ENCODE results near the gene PLPP1. TPM values are rescaled to one million over a fixed set of nuclear protein-coding genes. Genes with fewer than 3 reads are reported as not detected.

Gene PLPP1
- total RNA-seq, 2 donors from 2014 or later = 5.9 to 6.8 TPM

DNA sequence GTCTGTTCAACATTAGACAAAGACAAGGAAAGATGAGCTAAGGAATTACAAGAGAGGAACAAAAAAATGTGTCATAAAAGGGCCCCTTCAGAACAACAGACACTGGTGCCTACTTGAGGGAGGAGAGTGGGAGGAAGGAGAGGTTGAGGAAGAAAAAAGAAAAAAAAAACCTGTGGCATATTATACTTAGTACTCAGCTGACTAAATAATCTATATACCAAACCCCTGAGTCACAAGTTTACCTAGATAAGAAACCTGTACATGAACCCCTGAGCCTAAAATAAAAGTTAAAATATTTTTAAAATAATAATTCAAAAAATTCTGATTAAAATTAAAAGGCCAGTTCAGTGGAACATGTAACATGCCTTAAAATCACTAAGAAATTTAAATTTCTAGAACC, 119.7 kb downstream of the PLPP1 start:
- Mint-ChIP-seq H3K4me1 (ENCODE audit: low read depth in 2 of 2) (peaks cover 3 to 7% of the 10 kb centered on the region in 2 donors), H3K4me3 (no peak overlapping the region), H3K27ac (no peak overlapping the region), H3K9me3 (no peaks in the 10 kb centered on the region), H3K27me3 (no peaks in the 10 kb centered on the region), H3K36me3 (peaks cover 14% of the 10 kb centered on the region)
- DNase-seq (ENCODE audit: low spot score) (no peak), ATAC-seq (no peak)

GRCh38 chr5:55413644-55414043, 121.1 kb downstream of the PLPP1 start:
- ATAC-seq (no peak), DNase-seq (ENCODE audit: low spot score) (no peak)
- H3K4me3 Mint-ChIP-seq = no peak overlapping the region
- no peaks in the 10 kb centered on the region for H3K27me3 Mint-ChIP-seq
- H3K36me3 Mint-ChIP-seq = peaks cover 9% of the 10 kb centered on the region
- H3K27ac Mint-ChIP-seq = no peak overlapping the region
- H3K9me3 Mint-ChIP-seq = no peaks in the 10 kb centered on the region
- H3K4me1 Mint-ChIP-seq (ENCODE audit: low read depth in 2 of 2) = no peaks in the 10 kb centered on the region

- no peak for ATAC-seq
- Mint-ChIP-seq H3K9me3 (no peaks in the 10 kb centered on the region), H3K4me1 (ENCODE audit: low read depth in 2 of 2) (no peaks in the 10 kb centered on the region), H3K4me3 (no peak overlapping the region), H3K27me3 (no peaks in the 10 kb centered on the region), H3K27ac (no peak overlapping the region), H3K36me3 (peaks cover 20% of the 10 kb centered on the region)
- DNase-seq (ENCODE audit: low spot score) = no peak
Measured at GRCh38 chr5:55411876-55412275, 122.9 kb downstream of the PLPP1 start.

DNA sequence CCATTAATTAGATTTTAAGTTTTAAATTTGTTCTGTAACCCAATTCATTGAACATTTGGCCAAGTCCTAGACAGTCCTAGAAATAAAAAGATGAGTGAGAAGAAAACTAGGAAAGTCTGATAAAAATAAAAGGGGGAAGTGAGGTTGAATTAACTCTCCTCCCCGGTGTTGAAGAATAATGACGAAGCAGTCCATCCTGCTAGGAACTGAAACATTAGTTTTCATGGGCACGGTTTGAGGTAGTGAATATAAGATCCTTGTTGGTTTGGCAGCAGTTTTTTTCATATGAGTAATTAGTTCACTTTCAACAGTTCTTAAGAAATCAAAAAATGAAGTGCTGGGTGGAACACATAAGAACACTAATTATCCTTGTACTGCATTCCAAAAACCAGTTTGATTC, 123.9 kb downstream of the PLPP1 start:
- Mint-ChIP-seq H3K4me1 (ENCODE audit: low read depth in 2 of 2) (no peaks in the 10 kb centered on the region), H3K27ac (no peak overlapping the region), H3K36me3 (peaks cover 20% of the 10 kb centered on the region), H3K27me3 (no peaks in the 10 kb centered on the region), H3K9me3 (no peaks in the 10 kb centered on the region), H3K4me3 (no peak overlapping the region)
- ATAC-seq (no peak), DNase-seq (ENCODE audit: low spot score) (no peak)

DNA sequence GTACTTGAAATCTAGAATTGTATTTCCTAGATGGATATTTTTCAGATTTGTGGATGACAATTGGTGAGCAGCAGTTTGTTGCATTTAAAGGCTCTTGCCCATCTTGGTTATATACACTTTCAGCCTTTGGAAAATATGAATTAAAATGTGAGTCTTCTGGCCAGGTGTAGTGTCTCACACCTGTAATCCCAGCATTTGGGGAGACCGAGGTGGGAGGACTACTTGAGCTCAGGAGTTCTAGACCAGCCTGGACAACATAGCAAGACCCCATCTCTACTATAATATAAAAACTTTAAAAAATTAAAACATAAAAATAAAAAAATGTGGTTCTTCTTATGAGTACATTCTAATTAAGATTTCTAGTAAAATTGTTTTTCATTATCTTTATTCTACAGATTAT, 125.0 kb downstream of the PLPP1 start:
- H3K27ac Mint-ChIP-seq = no peak overlapping the region
- H3K4me1 Mint-ChIP-seq (ENCODE audit: low read depth in 2 of 2) = no peaks in the 10 kb centered on the region
- no peak for ATAC-seq
- no peaks in the 10 kb centered on the region for H3K27me3 Mint-ChIP-seq
- H3K4me3 Mint-ChIP-seq = no peak overlapping the region
- H3K36me3 Mint-ChIP-seq = peaks cover 20% of the 10 kb centered on the region
- no peaks in the 10 kb centered on the region for H3K9me3 Mint-ChIP-seq
- DNase-seq (ENCODE audit: low spot score) = no peak

- ATAC-seq = no peak
- H3K4me3 Mint-ChIP-seq = no peak overlapping the region
- no peaks in the 10 kb centered on the region for H3K4me1 Mint-ChIP-seq (ENCODE audit: low read depth in 2 of 2)
- no peaks in the 10 kb centered on the region for H3K9me3 Mint-ChIP-seq
- H3K36me3 Mint-ChIP-seq = peaks cover 20% of the 10 kb centered on the region
- no peaks in the 10 kb centered on the region for H3K27me3 Mint-ChIP-seq
- no peak for DNase-seq (ENCODE audit: low spot score)
- H3K27ac Mint-ChIP-seq = no peak overlapping the region
Measured at GRCh38 chr5:55407984-55408383, 126.8 kb downstream of the PLPP1 start.

DNA sequence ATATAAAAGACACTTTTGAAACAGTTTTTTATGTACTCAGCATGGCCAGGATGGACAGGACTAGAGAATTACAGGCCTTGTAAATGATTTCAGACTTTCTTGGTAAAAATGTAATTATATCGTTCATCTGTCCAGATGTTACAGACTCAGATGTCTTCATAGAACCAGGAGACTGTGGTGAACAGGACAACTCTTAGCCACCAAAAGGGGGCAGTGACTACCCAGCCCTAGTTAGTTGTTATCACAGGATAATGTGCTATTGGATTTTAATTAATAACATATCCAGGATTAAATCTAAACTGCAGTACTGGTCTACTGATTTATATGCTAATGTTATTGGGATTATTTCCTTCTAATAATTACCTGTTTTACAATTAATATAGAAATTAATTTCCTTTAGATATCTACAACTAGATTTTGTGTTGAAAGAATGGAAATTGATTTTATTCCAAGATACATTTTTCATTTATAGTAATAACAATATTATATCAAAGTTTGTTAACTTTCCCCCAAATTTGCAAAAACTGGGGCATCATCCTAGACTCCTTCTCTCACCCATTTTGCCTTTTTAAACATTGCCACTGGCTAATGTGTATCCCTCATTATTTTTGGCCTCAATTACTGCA, 127.6 kb downstream of the PLPP1 start:
- Mint-ChIP-seq H3K36me3 (peaks cover 18% of the 10 kb centered on the region), H3K27me3 (no peaks in the 10 kb centered on the region), H3K27ac (no peak overlapping the region), H3K4me1 (ENCODE audit: low read depth in 2 of 2) (no peaks in the 10 kb centered on the region), H3K9me3 (no peaks in the 10 kb centered on the region), H3K4me3 (no peak overlapping the region)
- no peak for DNase-seq (ENCODE audit: low spot score)
- no peak for ATAC-seq

- no peaks in the 10 kb centered on the region for H3K4me1 Mint-ChIP-seq (ENCODE audit: low read depth in 2 of 2)
- DNase-seq (ENCODE audit: low spot score) = no peak
- H3K36me3 Mint-ChIP-seq = peaks cover 27% of the 10 kb centered on the region
- H3K9me3 Mint-ChIP-seq = no peaks in the 10 kb centered on the region
- no peak for ATAC-seq
- no peak overlapping the region for H3K4me3 Mint-ChIP-seq
- no peaks in the 10 kb centered on the region for H3K27me3 Mint-ChIP-seq
- no peak overlapping the region for H3K27ac Mint-ChIP-seq
Measured at GRCh38 chr5:55406292-55406691, 128.5 kb downstream of the PLPP1 start.

DNA sequence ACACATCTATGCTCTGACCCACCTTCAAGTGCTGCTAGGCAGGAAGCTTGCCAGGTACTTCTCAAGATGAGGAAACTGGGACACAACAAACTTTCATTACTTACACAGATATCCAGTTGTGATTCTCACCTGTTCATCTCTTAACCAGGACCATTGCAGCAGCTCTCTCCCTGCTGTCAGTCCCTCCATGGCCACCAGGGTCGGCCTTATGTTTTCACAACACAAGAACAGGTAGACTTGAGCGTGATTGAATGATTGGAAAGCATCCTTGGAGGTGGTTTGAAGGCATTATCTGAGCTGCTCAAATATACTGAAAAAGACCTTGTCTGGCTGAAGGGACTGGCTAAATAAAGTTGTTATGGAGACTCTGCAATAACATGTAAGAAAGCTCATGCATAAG, 132.6 kb downstream of the PLPP1 start:
- no peaks in the 10 kb centered on the region for H3K9me3 Mint-ChIP-seq

DNA sequence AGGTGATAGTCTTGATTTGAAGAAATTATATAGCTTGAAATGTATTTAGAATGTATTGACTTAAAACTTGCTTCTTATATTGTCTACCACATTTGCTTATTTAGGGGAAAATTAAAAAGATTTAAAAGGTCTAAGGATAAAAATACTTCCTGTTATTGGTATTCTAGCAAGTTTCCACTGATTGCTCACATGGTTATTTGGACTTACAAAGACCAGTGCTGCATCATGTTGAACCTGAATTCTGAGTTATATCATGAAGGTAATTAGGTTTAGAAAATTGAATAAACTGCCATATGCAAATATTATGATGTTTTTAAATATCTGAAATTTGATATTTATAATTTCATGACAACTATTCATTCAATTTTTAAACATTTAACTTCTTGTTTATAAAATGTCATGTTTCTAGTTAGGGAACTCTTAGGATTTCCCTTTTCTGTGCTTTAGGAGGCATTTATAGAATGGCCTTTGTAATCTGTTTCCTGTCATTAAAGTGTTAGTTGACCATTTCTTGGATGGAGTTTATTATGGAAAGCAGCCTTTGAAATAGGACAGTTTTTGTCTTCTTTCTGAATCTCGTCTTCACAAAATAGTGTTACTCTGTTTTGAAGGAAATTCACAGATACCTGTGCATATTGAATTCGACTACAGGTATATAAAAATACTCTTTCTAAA, 141.1 kb downstream of the PLPP1 start:
- Mint-ChIP-seq H3K4me3 (no peak overlapping the region), H3K9me3 (no peaks in the 10 kb centered on the region), H3K27me3 (no peaks in the 10 kb centered on the region), H3K4me1 (ENCODE audit: low read depth in 2 of 2) (peaks cover 0 to 3% of the 10 kb centered on the region in 2 donors), H3K36me3 (peaks cover 27% of the 10 kb centered on the region), H3K27ac (no peak overlapping the region)
- no peak for DNase-seq (ENCODE audit: low spot score)
- no peak for ATAC-seq

More for the DNA sequence above, 132.6 kb downstream of the PLPP1 start:
- Mint-ChIP-seq H3K27ac (no peak overlapping the region), H3K27me3 (no peaks in the 10 kb centered on the region), H3K4me1 (ENCODE audit: low read depth in 2 of 2) (no peaks in the 10 kb centered on the region), H3K36me3 (peaks cover 15% of the 10 kb centered on the region), H3K4me3 (no peak overlapping the region)
- ATAC-seq = no peak
- no peak for DNase-seq (ENCODE audit: low spot score)

- Mint-ChIP-seq H3K9me3 (no peaks in the 10 kb centered on the region), H3K4me1 (ENCODE audit: low read depth in 2 of 2) (peaks cover 0 to 3% of the 10 kb centered on the region in 2 donors), H3K36me3 (peaks cover 26% of the 10 kb centered on the region), H3K27me3 (no peaks in the 10 kb centered on the region), H3K4me3 (no peak overlapping the region), H3K27ac (no peak overlapping the region)
- ATAC-seq (no peak), DNase-seq (ENCODE audit: low spot score) (no peak)
Measured at GRCh38 chr5:55392669-55393068, 142.1 kb downstream of the PLPP1 start.

GRCh38 chr5:55391707-55392106, 143.1 kb downstream of the PLPP1 start:
- no peak overlapping the region for H3K4me3 Mint-ChIP-seq
- DNase-seq (ENCODE audit: low spot score) (no peak), ATAC-seq (no peak)
- H3K27ac Mint-ChIP-seq = no peak overlapping the region
- H3K36me3 Mint-ChIP-seq = peaks cover 26% of the 10 kb centered on the region
- peaks cover 0 to 3% of the 10 kb centered on the region in 2 donors for H3K4me1 Mint-ChIP-seq (ENCODE audit: low read depth in 2 of 2)
- no peaks in the 10 kb centered on the region for H3K27me3 Mint-ChIP-seq
- H3K9me3 Mint-ChIP-seq = no peaks in the 10 kb centered on the region

- H3K36me3 Mint-ChIP-seq = peaks cover 44% of the 10 kb centered on the region
- DNase-seq (ENCODE audit: low spot score) (no peak), ATAC-seq (no peak)
- no peaks in the 10 kb centered on the region for H3K27me3 Mint-ChIP-seq
- H3K27ac Mint-ChIP-seq = no peak overlapping the region
- peaks cover 8% of the 10 kb centered on the region for H3K9me3 Mint-ChIP-seq
- peaks cover 10 to 11% of the 10 kb centered on the region in 2 donors for H3K4me1 Mint-ChIP-seq (ENCODE audit: low read depth in 2 of 2)
- no peak overlapping the region for H3K4me3 Mint-ChIP-seq
Measured at GRCh38 chr5:55387865-55388264, 146.9 kb downstream of the PLPP1 start.

DNA sequence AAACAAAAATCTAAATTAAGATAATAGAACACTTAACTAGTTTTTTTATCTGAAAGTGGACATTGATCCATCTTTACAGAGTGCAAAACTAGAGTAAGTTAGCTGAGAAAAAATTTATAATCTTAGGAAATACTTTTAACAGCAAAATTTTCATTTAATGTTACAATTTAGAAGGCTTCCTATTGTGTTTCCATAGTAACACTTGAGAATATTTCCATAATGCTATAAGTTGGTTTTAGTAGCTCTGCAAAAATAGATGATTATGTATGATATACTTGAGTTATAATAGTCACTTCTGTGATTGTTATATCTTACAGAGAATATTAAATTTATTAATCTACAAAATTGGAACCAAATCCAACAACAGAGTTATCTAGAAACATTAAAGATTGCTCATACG, 148.4 kb downstream of the PLPP1 start:
- H3K36me3 Mint-ChIP-seq = peaks cover 40% of the 10 kb centered on the region
- H3K27me3 Mint-ChIP-seq = no peaks in the 10 kb centered on the region

More for the DNA sequence above, 148.4 kb downstream of the PLPP1 start:
- no peak for DNase-seq (ENCODE audit: low spot score)
- ATAC-seq = no peak
- Mint-ChIP-seq H3K4me1 (ENCODE audit: low read depth in 2 of 2) (peaks cover 10 to 11% of the 10 kb centered on the region in 2 donors), H3K4me3 (no peak overlapping the region), H3K9me3 (peaks cover 8% of the 10 kb centered on the region), H3K27ac (no peak overlapping the region)
